GM12864 (cell line): ENCODE results near the gene NF1.

Experiments used
- DNase-seq: peaks from one replicate; pipeline ENCODE4 v3.0.0-alpha.2; 2011; ENCODE audit warnings: low read depth
- H3K4me3 ChIP-seq: 2 replicates; pipeline ENCODE4 v1.5.1; 2011; ENCODE audit warnings: mild to moderate bottlenecking, low read depth, low read length, control low read depth
- TF ChIP-seq, protein P1 (sequence below): IDR thresholded peaks from 2 replicates; pipeline ENCODE4 v1.5.1; 2011; ENCODE audit warnings: low read depth, mild to moderate bottlenecking, moderate library complexity, low read length, control low read depth, inconsistent platforms; ENCODE audit errors: missing control alignments

Gene NF1

DNA sequence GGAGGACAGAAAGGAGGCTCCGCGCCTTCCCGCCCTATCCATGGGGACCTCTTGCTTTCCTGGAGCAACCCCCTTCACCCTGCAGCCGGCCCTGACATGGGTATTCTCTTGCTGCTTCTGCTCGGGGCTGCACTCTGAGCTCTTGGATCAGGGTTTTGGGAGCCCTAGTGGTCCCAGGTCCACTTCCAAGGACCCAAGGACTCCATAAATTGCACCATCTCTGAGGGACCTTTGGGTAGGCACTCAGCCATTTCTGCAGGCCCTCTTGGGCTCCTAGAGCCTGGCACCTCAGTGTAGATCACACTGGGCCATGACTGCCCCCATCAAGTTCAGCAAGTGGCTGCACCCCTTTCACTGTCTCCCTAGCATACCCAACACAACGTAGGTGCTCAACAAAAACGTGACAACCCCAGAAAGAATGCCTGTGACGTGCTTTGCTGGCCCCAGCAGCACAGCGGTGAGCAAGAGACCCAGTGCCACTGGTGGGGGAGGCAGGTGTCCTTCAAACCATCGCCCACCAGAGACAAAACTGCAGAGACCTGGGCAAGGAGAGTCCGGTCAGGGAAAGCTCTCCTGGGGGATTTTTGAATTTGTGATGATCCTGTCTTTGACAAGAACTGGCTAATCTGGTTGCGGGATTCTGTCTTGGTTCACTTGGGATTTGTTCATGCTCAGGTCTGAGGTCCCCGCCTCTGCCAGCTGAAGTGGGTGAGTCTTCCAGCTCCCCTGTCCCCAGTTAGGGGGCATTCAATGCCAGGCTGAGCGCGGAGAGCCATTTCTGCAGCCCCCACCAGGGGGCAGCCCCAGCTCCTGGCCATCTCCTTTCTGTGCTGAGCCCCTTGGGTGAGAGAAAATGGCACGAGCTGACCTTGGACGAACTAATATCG lies 294.2 kb downstream of the NF1 start:
- no peak overlapping the region for H3K4me3 ChIP-seq
- TF ChIP-seq, protein P1, sequence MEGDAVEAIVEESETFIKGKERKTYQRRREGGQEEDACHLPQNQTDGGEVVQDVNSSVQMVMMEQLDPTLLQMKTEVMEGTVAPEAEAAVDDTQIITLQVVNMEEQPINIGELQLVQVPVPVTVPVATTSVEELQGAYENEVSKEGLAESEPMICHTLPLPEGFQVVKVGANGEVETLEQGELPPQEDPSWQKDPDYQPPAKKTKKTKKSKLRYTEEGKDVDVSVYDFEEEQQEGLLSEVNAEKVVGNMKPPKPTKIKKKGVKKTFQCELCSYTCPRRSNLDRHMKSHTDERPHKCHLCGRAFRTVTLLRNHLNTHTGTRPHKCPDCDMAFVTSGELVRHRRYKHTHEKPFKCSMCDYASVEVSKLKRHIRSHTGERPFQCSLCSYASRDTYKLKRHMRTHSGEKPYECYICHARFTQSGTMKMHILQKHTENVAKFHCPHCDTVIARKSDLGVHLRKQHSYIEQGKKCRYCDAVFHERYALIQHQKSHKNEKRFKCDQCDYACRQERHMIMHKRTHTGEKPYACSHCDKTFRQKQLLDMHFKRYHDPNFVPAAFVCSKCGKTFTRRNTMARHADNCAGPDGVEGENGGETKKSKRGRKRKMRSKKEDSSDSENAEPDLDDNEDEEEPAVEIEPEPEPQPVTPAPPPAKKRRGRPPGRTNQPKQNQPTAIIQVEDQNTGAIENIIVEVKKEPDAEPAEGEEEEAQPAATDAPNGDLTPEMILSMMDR, result peak; percentile 85
- no peak for DNase-seq

DNA sequence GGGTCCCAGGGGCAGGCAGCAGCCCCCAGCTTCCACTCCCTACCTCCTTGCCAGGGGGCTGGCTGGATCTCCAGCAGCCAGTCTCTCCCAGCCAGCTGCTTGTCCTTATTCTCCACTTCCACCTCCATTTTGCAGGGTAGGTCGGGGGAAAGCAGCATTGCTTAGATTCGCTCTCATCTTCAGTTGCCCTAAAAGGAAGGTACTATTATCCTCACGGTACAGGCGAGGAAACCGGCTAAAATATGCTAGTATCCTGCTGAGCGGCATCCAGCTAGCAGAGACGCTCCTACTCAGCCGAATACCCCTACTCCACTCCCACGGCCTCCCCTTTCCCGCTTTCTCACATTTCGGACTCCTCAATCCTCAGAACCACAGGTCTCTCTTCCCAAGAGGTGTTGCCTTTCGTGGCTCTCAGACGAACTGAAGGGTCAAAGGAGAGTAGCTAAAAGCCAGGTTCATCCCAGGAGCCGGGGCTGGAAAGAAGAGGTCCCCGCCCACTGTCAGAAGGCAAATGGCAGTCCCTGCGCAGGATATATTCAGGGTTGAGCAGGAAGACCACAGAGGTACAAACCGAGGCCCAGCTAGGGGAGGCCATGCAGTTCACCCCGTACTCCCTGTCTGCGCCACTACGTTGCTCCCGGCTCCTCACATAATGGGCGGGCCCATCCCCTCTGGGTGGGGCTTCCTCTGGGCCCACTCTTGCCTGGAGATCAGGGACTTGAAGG lies 295.0 kb downstream of the NF1 start:
- H3K4me3 ChIP-seq, result no peak overlapping the region
- TF ChIP-seq, protein P1, result no peak
- DNase-seq, result no peak

DNA sequence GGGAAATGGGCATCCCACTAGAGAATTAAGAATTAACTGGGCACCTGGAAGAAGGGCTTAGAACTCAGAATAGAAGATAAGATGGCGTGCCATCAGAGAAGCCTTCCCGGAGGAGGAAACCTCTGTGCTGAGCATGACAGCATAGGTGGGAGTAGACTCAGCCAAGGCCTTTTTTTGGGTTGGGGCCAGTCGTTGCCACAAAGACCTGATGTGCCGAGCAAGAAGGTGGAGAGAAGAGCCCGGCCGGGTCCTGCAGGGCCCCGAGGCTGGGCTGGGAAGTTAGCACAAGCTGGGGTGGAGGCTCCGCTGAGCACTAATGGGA lies 295.6 kb downstream of the NF1 start:
- no peak overlapping the region for H3K4me3 ChIP-seq
- DNase-seq, result no peak
- TF ChIP-seq, protein P1, result no peak

DNA sequence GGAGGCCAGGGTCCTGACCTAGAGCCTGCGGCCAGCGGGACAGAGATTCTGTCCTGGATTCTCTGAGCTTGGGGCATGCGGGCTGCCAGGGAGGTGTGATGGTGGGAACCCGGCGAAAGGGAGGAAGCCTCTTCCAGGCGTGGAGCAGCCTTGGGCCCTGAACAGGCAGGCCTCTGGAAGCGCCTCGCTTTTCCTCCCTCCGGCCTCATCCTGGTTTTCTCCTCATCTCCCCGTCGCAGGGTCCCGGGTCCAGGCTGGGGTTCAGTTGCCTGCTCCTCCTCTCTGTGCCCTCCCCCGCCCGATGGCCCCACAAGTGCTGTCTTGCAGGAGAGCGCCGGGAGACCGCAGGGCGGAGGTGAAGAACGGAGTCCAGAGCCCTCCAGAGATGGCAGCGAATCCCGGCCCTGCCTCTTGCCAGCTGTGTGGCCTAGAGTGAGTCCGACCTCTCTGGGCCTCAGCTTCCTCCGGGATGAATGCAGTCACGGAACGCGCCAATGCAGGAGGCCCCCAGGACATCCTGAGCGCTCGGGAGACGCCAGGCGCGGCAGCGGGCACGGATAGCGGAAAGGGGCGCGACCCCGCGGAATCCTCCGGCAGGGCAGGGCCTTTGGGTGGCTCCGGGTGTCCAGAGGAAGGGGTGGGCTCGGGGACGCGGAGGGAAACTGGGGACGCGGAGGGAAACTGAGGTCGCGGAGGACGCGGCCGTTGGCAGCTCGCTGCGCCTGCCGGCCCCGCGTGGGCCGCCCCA lies 296.1 kb downstream of the NF1 start:
- no peak for DNase-seq
- H3K4me3 ChIP-seq, result no peak overlapping the region
- TF ChIP-seq, protein P1, result no peak

DNA sequence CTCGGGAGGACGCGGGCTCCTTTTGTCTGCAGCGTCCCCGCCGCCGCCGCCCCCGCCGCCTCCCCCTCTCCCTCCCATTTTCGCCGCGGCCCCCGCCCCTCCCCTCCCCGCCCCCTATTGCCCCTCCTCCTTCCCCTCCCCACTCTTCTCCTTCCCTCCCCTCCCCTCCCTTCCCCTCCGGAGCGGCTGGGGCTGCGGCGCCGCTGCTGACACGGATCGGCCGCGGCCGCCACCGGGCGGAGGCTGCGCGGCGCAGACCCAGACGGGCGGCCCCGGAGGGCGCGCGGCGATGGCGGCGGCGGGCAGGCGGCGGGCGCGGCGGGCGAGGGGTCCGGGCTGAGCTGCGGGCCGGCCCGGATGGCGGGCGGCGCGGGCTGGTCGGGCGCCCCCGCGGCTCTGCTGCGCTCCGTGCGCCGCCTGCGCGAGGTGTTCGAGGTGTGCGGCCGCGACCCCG lies 296.7 kb downstream of the NF1 start, which contains the start of gene RAB11FIP4:
RAB11FIP4 (plus strand) TSS at position 180 of the 454 bp plus-strand sequence; CDS start at position 358, 178 bp downstream.
- H3K4me3 ChIP-seq, result no peak within 1 kb of the TSS
- no peak for DNase-seq
- TF ChIP-seq, protein P1, result no peak

DNA sequence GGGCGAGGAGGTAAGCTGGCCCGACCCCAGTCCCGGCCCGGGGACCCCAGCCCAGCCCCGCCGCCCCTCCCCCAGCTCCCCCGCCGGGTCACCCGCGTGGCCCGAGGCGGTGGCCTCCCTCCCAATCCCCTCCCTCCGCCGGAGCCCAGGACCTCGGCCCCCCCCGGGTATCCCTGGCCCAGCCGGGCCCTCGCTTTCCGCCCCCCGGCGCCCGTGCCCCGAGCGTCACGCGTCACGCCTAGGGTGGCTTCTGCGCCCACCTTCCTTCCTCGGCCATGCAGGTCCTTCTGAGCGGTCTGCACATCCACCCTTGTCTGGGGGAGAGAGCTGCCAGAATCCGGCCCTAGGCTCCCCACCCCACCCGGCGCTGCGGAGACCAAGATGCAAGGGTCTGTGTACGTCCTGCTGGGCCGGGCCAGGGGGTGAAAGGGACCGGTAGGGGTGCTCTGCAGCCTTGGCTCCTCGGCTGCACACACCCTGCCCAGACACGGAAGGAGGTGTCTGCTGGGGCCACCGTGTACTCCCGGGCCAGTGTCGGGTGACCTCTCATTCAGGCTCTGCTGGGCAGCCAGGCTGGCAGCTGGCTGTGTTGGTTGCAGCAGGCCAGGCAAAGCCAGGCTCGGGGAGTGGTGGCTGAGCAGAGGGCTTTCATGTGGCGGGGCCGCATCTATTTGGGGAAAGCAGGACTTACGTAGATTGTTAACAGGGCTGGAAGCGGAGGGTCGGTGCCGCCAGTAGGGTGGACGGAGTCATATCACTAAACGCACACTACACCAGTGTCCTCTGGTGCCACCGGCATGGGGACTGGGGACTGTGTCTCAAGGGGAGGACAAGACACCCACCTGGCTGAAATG lies 297.5 kb downstream of the NF1 start:
- TF ChIP-seq, protein P1, result no peak
- H3K4me3 ChIP-seq, result no peak overlapping the region
- DNase-seq, result no peak
